Measurements from ENCODE around the gene SPATA2. TPM values are rescaled to one million over a fixed set of nuclear protein-coding genes. Genes with fewer than 3 reads are reported as not detected.

Gene SPATA2
- total and polyA plus RNA-seq, 2 of the 8 experiments (the other 6 are each of a cell fraction or from before 2014, with no cell fraction given): 11.0 to 13.0 TPM

- Histone ChIP-seq H3K4me2 (ENCODE audit: insufficient read depth in 1 of 2, low read depth in 2 of 2, low read length in 2 of 2) (no peak overlapping the region), H3K9me3 (ENCODE audit: insufficient read depth in 2 of 2, low read depth in 1 of 2, low read length in 1 of 2) (no peaks in the 10 kb centered on the region), H3K56ac (replicated peaks; ENCODE audit: insufficient read length, low read depth, low read length) (no peak overlapping the region), H3K27ac (ENCODE audit: low read depth, low read length) (no peak overlapping the region), H2AFZ (ENCODE audit: low read length) (no peak overlapping the region), H2BK120ac (replicated peaks; ENCODE audit: low read depth, low read length) (no peak overlapping the region), H3K14ac (ENCODE audit: insufficient read length) (no peak overlapping the region), H3K23ac (ENCODE audit: insufficient read length) (no peak overlapping the region), H2AK5ac (ENCODE audit: low read depth, low read length) (no peak overlapping the region), H3K4me1 (replicated peaks in 1 of 4; ENCODE audit: control insufficient read depth in 3 of 4, insufficient read depth in 4 of 4, low read length in 3 of 4) (no peaks in the 10 kb centered on the region), H3K79me1 (ENCODE audit: low read depth, low read length) (no peaks in the 10 kb centered on the region), H3K4ac (replicated peaks; ENCODE audit: insufficient read length, low read depth, low read length) (no peak overlapping the region), H3K18ac (ENCODE audit: extremely low read depth, low read length) (no peak overlapping the region), H4K20me1 (replicated peaks in 1 of 2; ENCODE audit: control insufficient read depth in 1 of 2, insufficient read depth in 2 of 2, low read length in 2 of 2) (peaks cover 0 to under 1% of the 10 kb centered on the region in 2 experiments), H2BK15ac (ENCODE audit: low read length) (no peak overlapping the region), H3K4me3 (ENCODE audit: extremely low read depth in 1 of 4, insufficient read depth in 2 of 4, low read depth in 3 of 4, low read length in 4 of 4) (no peak overlapping the region), H4K8ac (ENCODE audit: extremely low read depth, insufficient read depth, low read length) (no peak overlapping the region), H2BK20ac (ENCODE audit: low read length) (no peak overlapping the region), H4K5ac (ENCODE audit: insufficient read length, low read depth, low read length) (no peak overlapping the region), H3K36me3 (ENCODE audit: control insufficient read depth in 2 of 4, insufficient read depth in 4 of 4, low read length in 3 of 4) (no peaks in the 10 kb centered on the region), H3K79me2 (ENCODE audit: control insufficient read depth in 1 of 2, insufficient read depth in 2 of 2, low read length in 2 of 2) (no peaks in the 10 kb centered on the region), H2BK12ac (ENCODE audit: low read depth, low read length) (no peak overlapping the region), H4K91ac (replicated peaks; ENCODE audit: insufficient read length, low read length) (no peak overlapping the region), H2BK5ac (ENCODE audit: low read depth, low read length) (no peak overlapping the region), H3K9ac (replicated peaks in 1 of 4; ENCODE audit: extremely low read depth in 1 of 4, low read depth in 3 of 4, low read length in 3 of 4) (no peak overlapping the region), H3K27me3 (replicated peaks in 1 of 4; ENCODE audit: control insufficient read depth in 3 of 4, extremely low read depth in 1 of 4, insufficient read depth in 3 of 4, low read length in 3 of 4) (no peaks in the 10 kb centered on the region), H3K23me2 (ENCODE audit: low read depth, low read length) (no peaks in the 10 kb centered on the region)
- TF ChIP-seq POLR2A (IDR thresholded peaks at IDR 0.05; ENCODE audit: control extremely low read depth in 1 of 2, low read depth in 2 of 2, low read length in 2 of 2): no peak
- TF ChIP-seq ATF2 (IDR thresholded peaks at IDR 0.05; ENCODE audit: low read length): no peak
- no peak for TF ChIP-seq PHF8 (conservative IDR thresholded peaks at IDR 0.05; ENCODE audit: low read depth, low read length)
- no peak for TF ChIP-seq CTBP2 (IDR thresholded peaks at IDR 0.05; ENCODE audit: borderline replicate concordance, insufficient read depth, insufficient read length, low read length)
- no peak for TF ChIP-seq SP2 (IDR thresholded peaks at IDR 0.05; ENCODE audit: low read length)
- no peak for TF ChIP-seq SIN3A (conservative IDR thresholded peaks at IDR 0.05 in 1 of 2, IDR thresholded peaks at IDR 0.05 in 1 of 2; ENCODE audit: low read depth in 1 of 2, low read length in 2 of 2)
- TF ChIP-seq CBX5 (IDR thresholded peaks at IDR 0.05; ENCODE audit: low read depth, low read length): no peak
- TF ChIP-seq YY1 (IDR thresholded peaks at IDR 0.05; ENCODE audit: low read depth, low read length): no peak
- ChIA-PET POLR2A (ENCODE audit: partially characterized antibody) (no interaction called here), CTCF (ENCODE audit: partially characterized antibody) (interaction anchor here (0.9 kb wide), 2 partner anchors 23 to 24 kb away, joined by 3 read pairs; no protein-coding TSS in a partner anchor)
- DNase-seq (ENCODE audit: low read depth in 1 of 2, low spot score in 2 of 2) (no peak), FAIRE-seq (no peak)
- 97 to 100% methylated on average over 1 to 6 of the region's 6 CpGs for WGBS, 2 experiments (ENCODE audit: extremely low coverage in 1 of 2, insufficient coverage in 1 of 2, insufficient read length in 1 of 2, insufficient replicate concordance in 2 of 2, low coverage in 1 of 2, low lambda C conversion rate in 2 of 2, missing lambda C conversion rate in 1 of 2)
Measured at GRCh38 chr20:49862607-49863200, 52.6 kb downstream of the SPATA2 start.

All from H1 (cell line).